Measurements from ENCODE around the gene MTOR. TPM values are rescaled to one million over a fixed set of nuclear protein-coding genes. Genes with fewer than 3 reads are reported as not detected.

The MTOR gene
- total and polyA plus RNA-seq, 10 donors, result 12.5 to 50.9 (median 35.5) TPM

DNA sequence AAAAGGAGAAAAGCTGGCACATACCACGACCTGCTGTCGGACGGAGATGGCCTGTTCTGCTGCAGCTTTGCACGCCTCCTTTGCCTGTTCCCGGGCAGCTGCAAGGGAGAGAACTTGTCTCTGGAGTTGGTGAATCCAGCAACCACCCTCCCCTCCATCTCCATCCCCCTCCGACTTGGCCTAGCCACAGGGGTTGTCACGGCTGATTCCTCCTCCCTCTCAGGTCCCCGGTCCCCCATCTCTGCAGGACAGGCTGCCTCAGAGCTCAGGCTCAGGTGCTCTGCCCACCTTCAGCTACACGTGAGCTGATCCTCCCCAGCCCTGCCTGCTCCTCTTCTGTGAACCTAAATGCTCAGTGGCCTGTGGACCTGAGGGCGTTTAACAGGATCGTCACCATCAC lies 191.5 kb downstream of the MTOR start:
- intact Hi-C loops (cut with DNase I; ENCODE audit: low total_unique reads), result no loop called here
- Histone ChIP-seq H3K4me3 (no peak overlapping the region), H3K27me3 (replicated peaks in 1 of 7) (no peaks in the 10 kb centered on the region), H3K36me3 (peaks cover 8 to 100% (median 97%) of the 10 kb centered on the region in 6 donors), H3K4me1 (no peaks in the 10 kb centered on the region), H3K9me3 (no peaks in the 10 kb centered on the region), H3K27ac (no peak overlapping the region)
- peak; percentile 36 for DNase-seq
- WGBS, 5 donors, result 94 to 97% (median 96%) methylated on average over 11 of the region's 11 CpGs
- TF ChIP-seq POLR2AphosphoS5 (IDR thresholded peaks at IDR 0.05), result no peak
- TF ChIP-seq CTCF (IDR thresholded peaks at IDR 0.05 in 8 of 11, conservative IDR thresholded peaks at IDR 0.05 in 3 of 11), result no peak
- TF ChIP-seq POLR2A (IDR thresholded peaks at IDR 0.05), result no peak

DNA sequence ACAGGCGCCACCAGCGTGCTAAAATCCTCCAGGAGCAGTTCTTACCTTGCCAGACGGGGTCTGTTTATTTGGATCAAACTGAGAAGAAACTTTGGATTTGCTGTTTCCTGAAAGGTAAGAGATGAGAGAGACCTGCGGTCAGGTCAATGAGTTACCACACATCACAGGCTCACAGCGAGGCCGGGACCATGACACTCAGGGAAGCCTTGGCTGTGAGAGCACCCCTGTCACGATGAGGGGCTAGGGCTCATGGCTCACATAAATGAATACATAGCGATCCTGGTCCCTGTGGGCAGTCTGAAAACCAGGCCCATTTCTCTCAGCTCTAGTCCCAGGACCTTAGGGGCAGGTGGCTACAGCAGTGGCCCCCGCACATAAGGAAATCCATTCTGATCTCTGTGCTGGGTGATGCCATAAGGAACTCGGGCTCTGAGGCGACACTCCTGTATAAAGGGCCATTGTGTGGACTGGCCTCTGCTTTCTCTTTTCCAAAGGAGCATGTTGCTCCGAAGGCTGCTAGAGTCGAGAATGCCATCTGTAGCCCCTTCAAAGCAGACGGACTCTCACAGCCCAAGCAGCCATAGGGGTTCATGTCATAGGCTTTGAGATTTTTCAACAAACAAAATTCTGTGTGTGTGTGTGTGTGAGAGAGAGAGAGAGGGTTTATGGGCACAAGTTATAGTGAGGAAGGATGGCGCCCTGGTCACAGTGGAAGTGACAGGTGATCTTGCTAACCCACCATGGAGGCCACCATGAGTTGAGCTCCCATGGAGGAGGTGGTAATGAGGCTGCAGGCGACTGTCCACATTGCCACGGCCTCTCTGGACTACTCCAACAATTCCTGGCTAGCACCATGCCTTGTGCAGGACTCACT lies 193.5 kb downstream of the MTOR start:
- H3K4me1 ChIP-seq, result no peaks in the 10 kb centered on the region
- intact Hi-C loops (cut with DNase I; ENCODE audit: low total_unique reads), result no loop called here
- H3K27ac ChIP-seq, result no peak overlapping the region
- peaks cover 0 to 5% (median 0%) of the 10 kb centered on the region in 8 donors for H3K9me3 ChIP-seq
- no peak for TF ChIP-seq POLR2AphosphoS5 (IDR thresholded peaks at IDR 0.05)
- TF ChIP-seq CTCF (IDR thresholded peaks at IDR 0.05 in 8 of 11, conservative IDR thresholded peaks at IDR 0.05 in 3 of 11), result no peak
- no peak for TF ChIP-seq POLR2A (IDR thresholded peaks at IDR 0.05)
- 90 to 96% (median 95%) methylated on average over 17 of the region's 17 CpGs for WGBS, 5 donors
- H3K36me3 ChIP-seq, result peaks cover 4 to 100% (median 90%) of the 10 kb centered on the region in 6 donors
- no peaks in the 10 kb centered on the region for H3K27me3 ChIP-seq (replicated peaks in 1 of 7)
- H3K4me3 ChIP-seq, result no peak overlapping the region
- DNase-seq, result peak; percentile 41

DNA sequence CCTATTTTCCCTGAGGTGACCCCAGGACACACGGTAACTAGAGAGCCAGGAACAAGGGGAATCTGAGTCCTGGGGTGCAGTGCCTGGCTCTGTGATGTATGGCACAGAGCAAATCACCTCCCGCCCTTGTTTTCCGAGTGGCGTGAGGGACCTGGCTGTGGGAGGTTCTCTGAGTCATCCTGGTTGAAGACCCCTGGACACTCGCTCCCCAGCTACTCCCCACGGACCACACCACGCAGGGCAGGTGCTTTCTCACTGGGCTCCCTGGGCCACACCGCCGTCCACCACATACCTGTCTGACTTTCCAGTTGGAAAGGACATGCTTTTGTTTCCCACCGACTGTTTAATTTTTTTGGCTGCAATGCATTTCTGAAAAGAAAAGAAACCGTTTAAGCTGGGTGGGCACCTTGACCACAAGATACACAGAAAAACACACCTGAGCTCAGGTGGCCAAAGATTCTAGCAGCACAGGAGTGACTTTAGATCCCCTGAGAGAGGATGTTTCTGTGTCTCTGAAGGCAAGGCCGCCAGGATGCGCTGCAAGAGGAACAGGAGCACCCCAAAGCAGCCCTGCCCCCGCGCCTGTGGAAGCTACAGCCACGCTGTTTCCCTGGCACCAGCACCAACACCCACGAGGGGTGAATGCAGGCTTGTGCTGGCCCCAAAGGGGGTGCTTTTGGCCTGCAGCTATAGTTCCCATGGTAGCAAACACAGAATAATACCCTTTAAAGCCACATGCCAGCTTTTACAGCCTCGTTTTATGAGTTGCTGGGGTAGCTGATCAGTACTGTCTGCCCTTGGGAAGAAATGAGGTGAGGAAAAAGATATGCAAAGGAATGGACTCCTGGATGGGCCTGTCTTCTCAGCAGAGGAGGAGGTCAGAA lies 194.4 kb downstream of the MTOR start:
- intact Hi-C loops (cut with DNase I; ENCODE audit: low total_unique reads), result no loop called here
- Histone ChIP-seq H3K27me3 (replicated peaks in 1 of 7) (no peaks in the 10 kb centered on the region), H3K36me3 (peaks cover 4 to 100% (median 81%) of the 10 kb centered on the region in 6 donors), H3K4me1 (peaks cover 0 to 2% (median 0%) of the 10 kb centered on the region in 6 donors), H3K9me3 (peaks cover 0 to 5% (median 0%) of the 10 kb centered on the region in 8 donors), H3K4me3 (no peak overlapping the region), H3K27ac (no peak overlapping the region)
- peak; percentile 60 for DNase-seq
- WGBS, 5 donors, result 91 to 95% (median 93%) methylated on average over 17 to 18 of the region's 18 CpGs
- TF ChIP-seq CTCF (IDR thresholded peaks at IDR 0.05 in 8 of 11, conservative IDR thresholded peaks at IDR 0.05 in 3 of 11), result no peak
- TF ChIP-seq POLR2AphosphoS5 (IDR thresholded peaks at IDR 0.05), result peak in 1 of 3 donors; percentile 8
- TF ChIP-seq POLR2A (IDR thresholded peaks at IDR 0.05), result no peak

Data from spleen (tissue), 11 donors.